ENCODE results near the gene FH.

The FH gene

GRCh38 chr1:241532864-241533263, 13.3 kb upstream of the FH start:
- TF ChIP-seq, protein P1, sequence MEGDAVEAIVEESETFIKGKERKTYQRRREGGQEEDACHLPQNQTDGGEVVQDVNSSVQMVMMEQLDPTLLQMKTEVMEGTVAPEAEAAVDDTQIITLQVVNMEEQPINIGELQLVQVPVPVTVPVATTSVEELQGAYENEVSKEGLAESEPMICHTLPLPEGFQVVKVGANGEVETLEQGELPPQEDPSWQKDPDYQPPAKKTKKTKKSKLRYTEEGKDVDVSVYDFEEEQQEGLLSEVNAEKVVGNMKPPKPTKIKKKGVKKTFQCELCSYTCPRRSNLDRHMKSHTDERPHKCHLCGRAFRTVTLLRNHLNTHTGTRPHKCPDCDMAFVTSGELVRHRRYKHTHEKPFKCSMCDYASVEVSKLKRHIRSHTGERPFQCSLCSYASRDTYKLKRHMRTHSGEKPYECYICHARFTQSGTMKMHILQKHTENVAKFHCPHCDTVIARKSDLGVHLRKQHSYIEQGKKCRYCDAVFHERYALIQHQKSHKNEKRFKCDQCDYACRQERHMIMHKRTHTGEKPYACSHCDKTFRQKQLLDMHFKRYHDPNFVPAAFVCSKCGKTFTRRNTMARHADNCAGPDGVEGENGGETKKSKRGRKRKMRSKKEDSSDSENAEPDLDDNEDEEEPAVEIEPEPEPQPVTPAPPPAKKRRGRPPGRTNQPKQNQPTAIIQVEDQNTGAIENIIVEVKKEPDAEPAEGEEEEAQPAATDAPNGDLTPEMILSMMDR (conservative IDR thresholded peaks at IDR 0.05): no peak
- no peak overlapping the region for H3K27ac ChIP-seq

DNA sequence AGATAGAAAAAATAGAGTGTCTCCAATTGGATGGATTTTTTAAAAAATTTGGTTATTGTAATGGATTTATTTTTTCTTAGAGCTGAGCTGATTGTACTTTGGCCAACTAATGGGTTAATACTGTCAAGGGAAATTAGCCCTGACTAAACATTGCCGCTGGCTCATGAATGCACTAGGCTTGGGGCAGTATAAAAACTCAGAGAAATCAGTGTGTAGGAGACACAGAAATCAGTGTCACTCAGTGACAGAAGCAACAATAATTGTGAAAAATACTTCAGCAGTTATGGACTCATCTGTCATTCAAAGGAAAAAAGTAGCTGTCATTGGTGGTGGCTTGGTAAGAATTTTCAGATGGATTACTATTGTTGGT, 12.6 kb upstream of the FH start, which contains the start of gene KMO:
TSS of gene KMO (plus strand) at position 217 of the 370 bp plus-strand sequence. CDS start at position 284, 67 bp downstream.
- TF ChIP-seq, protein P1 (conservative IDR thresholded peaks at IDR 0.05): no peak

DNA sequence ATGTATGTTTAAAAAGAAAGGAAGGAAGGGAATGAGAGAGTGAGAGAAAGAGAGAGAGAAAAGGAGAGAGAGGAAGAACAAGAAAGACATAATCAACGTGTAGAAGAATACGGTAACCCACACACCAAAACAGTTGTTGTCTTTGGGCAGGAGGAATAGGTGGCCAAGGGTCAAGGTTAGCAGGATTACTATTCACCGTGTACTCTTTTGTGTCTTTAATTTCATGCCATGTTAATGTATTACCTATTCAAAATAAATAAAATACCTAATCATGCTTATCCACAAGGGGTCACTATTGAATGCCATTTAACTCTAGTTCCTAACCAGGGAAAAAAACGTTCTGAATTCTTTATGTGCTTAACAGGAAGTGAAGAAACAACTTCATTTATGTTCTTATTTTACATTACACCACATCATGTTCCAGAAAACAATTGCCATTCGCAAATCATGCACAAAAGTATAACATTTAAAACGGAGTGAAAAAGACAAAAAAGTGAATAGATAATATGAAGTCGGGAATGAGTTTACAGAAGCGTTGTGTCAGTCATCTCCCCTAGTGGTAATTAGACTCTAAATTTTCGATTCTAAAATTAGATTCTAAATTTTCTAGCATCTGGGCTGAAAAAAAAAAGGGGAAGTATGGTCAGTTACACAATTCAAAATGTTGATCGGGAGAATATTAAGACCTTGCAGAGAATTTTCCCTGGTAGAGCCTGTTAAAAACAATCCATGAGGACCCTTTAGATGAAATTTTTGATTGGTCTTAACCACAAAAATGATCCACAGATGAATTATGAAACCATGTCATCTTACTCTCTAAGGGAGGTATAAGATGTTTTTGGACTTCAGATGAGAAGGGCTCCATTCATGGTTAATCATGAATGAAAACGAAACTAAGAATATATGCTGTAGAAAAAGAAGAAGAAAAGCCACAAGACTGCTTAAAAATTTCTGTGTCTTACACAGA, 11.9 kb upstream of the FH start:
- TF ChIP-seq, protein P1 (conservative IDR thresholded peaks at IDR 0.05): peak; percentile 75
- H3K27ac ChIP-seq: peak overlapping the region; percentile 35; the same call in 1 of the 2 replicates

More for the DNA sequence above, 12.6 kb upstream of the FH start, which contains the start of gene KMO:
- peak within 1 kb of the TSS; percentile 35; the same call in 1 of the 2 replicates for H3K27ac ChIP-seq

DNA sequence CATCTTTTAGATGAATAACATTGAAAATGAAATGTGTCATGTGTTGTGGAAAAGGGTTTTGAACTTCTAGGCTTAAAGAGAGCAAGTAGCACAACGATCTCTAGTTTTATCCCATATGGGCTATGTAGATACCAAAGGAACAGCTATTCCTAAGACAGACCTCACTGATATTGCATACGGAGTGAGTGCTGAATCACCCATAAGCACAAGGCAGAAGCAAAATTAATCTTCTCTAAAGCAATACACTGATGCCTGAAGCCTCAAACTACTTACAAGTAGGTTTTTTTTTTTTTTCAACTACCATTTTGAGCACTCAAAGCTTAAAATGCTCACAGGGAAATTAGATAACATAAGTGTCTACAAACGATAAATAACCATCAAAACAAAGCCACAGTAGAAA, 7.6 kb upstream of the FH start:
- TF ChIP-seq, protein P1 (conservative IDR thresholded peaks at IDR 0.05): no peak
- H3K27ac ChIP-seq: no peak overlapping the region

- H3K27ac ChIP-seq: no peak overlapping the region
- TF ChIP-seq, protein P1 (conservative IDR thresholded peaks at IDR 0.05): no peak
Observed at GRCh38 chr1:241525026-241525425, 5.5 kb upstream of the FH start.

DNA sequence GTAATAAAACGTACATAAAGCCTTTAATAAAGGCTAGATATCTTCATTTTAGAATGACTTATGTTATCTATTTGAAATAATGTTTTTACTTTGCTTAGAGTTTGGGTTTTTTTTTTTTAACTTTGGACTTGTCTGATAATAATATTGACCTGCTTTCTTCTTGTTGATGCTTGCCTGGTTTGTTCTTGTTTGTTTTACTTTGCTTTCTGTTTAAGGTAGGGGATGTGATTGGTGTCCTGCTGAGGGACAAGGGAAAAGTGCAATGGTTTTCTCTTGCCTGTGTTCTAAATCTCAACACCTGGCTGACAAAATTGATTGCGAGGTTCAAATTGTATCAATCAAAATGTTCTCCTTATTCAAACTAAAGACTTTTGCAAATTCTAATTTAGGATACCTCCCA, 2.2 kb upstream of the FH start:
- TF ChIP-seq, protein P1 (conservative IDR thresholded peaks at IDR 0.05): no peak
- H3K27ac ChIP-seq: no peak overlapping the region

DNA sequence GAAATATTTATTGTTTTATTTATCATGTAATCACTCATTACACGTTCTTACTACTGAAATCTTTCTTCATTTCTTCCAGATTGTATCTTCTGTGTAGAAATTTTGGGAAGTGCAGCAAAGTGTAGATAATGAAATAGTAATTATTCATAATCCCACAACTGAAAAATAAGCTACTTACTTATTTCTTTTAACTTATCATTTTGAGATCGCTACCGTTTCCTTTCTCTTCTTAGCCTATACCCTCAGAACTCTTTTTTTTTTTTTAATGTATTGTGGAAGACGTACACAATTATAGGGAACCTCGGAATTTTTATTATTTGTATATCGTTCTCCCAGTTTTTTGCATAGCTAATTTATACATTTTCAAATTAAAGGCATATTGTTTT, 518 bp upstream of the FH start:
- H3K27ac ChIP-seq: peak overlapping the region; percentile 86
- TF ChIP-seq, protein P1 (conservative IDR thresholded peaks at IDR 0.05): no peak

Measured in VCaP (cell line).